Hepatic stellate cell (primary cell): ENCODE measurements around the gene UBE2E1.
"Not testable (repeated sequence)": the region's sequence is repeated elsewhere in the genome, so short reads cannot be mapped to it uniquely, and the experiment has no call there.

ENCODE experiments used
- DNase-seq: peaks from one replicate; pipeline ENCODE4 v3.0.0; 2011; ENCODE audit warnings: low spot score

UBE2E1 gene

DNA sequence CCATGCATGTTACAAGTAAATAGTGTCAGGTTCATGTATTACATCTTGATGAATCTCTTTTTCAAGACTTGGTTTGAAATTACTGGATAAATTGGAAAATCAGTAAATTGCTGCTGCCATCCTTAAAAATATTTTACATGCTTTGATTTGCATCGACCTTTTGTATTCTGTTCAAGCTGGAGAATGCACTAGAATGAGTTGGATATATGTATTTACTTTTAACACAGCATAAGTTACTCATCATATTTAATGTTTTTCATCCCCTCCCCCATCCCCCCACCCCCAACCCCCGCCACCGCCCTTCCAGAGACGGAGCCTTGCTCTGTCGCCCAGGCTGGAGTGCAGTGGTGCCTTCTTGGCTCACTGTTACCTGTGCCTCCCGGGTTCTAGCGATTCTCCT lies 16.8 kb downstream of the UBE2E1 start:
- no peak for DNase-seq

DNA sequence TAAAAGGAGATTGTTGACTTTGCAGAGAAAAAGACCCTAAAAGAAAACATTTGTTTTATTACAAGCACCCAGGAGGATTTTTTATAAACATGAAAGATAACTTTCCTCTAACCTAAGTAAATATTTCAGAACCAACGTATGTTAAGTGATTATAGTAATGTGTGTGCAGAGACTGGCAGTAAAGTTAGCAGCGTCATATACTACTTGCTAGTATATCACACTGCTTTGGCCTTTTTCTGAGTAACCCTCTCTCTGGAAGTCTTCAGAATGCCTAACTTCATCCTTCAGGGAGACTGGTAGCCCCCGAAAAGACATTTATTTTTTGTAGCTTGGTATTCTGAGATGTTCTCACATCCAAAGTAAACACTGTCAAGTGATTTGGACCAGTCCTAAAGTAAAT lies 17.9 kb downstream of the UBE2E1 start:
- no peak for DNase-seq

GRCh38 chr3:23824699-23825444 lies 19.1 kb downstream of the UBE2E1 start:
- no peak for DNase-seq

DNA sequence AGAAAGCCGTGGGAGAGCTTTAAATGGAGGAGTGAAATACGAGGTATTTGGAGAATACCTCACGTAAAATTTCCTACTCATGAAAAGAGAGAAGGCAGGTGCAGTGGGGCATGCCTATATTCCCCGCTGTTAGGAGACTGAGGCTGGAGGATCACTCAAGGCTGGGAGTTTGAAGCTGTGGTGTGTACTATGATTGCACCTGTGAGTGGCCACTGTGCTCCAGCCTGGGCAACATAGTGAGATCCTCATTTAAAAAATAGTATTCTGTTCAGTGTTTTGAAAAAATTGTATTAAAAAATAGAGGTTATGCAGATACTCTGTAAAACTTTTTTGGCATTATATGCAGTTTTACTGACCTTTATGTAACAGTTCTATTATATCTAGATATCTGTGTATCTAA lies 20.0 kb downstream of the UBE2E1 start:
- no peak for DNase-seq

- DNase-seq, result no peak
Measured at GRCh38 chr3:23826382-23827064, 20.8 kb downstream of the UBE2E1 start.

- no peak for DNase-seq
Measured at GRCh38 chr3:23829242-23829934, 23.6 kb downstream of the UBE2E1 start.

DNA sequence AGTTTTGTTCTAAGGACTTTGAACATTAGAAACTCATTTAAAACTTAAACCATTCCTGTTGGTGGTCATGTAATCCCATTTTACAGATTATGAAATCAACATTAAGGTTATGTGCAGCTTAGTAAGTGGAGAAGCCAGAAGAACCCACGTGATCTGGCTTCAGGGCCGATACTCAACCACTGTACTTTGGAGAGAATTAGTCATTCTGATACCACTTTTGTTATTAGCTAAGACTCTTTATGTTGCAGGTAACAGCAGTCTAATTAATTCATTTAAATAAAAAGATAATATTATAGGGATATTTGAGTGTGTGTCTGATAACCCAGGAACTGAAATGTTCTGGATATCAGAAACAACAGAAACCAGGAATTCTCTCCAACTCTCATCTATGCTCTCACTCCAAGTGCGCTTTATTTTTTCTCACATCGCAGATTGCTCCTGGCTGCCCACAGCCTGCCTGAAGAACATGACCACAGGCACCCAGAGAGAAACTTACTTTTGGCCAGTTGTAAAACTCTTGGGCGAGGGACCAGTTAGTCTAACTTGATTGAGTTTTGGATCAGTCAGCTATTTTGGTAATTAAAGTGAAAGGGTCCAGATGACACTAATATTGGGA lies 25.2 kb downstream of the UBE2E1 start:
- no peak for DNase-seq

- no peak for DNase-seq
Measured at GRCh38 chr3:23831517-23832394, 26.0 kb downstream of the UBE2E1 start.

DNA sequence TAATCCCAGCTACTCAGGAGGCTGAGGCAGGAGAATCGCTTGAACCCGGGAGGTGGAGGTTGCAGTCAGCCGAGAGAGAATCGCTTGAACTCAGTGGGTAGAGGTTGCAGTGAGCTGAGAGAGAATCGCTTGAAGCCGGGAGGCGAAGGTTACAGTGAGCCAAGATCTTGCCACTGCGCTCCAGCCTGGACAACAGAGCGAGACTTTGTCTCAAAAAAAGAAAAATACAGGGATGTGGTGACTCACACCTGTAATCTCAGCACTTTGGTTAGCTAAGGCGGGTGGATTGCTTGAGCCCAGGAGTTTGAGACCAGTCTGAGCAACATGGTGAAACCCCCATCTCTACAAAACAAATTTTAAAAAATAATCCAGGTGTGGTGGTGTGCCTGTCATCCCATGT lies 26.8 kb downstream of the UBE2E1 start:
- no peak for DNase-seq

- no peak for DNase-seq
Measured at GRCh38 chr3:23834082-23834870, 28.5 kb downstream of the UBE2E1 start.

DNA sequence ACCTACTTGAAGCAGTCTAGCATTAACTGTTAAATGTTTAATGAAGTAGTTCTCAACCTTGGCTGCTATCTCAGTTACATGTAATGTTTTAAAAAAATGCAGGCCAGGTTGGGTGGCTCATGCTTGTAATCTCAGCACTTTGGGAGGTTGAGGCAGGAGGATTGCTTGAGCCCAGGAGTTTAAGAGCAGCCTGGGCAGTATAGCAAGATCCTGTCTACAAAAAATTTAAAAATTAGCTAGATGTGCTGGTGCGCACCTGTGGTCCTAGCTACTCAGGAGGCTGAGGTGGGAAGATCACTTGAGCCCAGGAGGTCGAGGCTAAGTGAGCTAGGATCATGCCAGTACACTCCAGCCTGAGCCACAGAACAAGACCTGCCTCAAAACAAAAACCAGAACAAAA lies 29.3 kb downstream of the UBE2E1 start:
- DNase-seq, result no peak

GRCh38 chr3:23835802-23836201 lies 30.0 kb downstream of the UBE2E1 start:
- DNase-seq, result no peak

DNA sequence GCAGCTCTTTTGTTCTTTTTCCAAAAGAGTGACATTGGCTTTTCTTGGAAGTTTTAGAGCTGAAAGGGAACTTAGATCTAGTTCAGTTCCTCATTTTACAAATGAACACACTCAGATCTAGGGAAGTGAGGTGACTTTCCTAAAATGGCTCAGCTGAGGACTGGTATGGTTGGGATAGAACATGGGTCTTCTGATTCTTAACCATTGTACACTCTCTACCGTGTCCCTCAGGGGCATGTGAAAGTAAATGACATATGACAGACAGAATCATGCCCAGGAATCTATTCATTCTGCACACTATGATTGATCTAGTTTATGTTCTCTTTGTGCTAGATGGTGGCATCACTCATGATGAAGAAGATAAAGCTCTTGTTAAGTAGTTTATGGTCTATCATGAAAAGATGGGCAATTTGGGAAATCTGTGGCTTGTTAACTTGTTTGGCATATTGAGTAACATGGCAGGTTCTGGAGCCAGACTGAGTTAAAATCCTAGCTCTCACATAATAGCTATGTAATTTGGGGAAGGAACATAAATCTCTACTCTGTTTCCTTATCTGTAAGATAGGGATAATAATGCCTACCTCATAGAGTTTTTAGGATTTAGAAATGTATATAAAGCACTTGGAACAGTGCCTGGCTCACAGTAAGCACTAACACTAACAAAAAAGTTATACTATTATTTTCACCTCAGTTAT lies 30.9 kb downstream of the UBE2E1 start:
- DNase-seq, result no peak

DNA sequence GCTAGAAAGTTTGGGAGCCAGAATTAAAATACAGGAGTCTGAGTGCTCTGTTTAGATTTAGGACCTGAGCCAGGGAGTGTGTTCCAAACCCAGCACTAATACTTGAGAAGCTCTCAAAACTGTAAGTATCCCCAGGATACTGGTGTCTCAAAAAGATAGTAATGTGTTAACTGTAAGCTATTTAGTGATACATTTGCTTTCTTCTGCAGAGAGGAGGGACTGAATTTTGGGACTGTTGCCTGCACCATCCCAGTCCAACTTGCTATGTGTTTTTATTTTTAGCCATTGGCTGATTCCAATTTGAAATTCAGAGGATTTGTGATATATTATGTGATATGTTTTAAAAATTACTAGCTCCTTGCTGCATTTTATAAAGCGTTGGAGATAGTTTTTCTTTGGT lies 31.5 kb downstream of the UBE2E1 start:
- DNase-seq, result no peak

DNA sequence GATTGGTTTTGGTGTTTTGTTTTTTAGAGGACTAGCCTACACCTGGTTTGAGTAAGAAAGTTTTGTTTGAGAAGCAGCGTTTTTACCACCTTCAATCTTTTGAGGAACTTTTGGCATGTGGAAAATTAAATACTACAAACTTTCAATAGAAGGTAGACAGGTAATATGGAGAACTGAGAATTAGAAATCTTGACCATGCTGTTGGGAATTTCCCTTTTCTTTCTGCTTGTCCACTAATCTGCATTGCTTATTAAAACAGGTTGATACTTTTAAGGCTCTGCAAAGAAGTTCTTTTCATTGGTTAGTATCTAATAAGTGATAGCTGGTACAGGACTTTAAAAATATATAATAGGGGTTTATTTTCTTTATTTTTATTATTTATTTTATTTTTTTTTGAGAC lies 31.9 kb downstream of the UBE2E1 start:
- no peak for DNase-seq

- no peak for DNase-seq
Measured at GRCh38 chr3:23840521-23840920, 34.8 kb downstream of the UBE2E1 start.

DNA sequence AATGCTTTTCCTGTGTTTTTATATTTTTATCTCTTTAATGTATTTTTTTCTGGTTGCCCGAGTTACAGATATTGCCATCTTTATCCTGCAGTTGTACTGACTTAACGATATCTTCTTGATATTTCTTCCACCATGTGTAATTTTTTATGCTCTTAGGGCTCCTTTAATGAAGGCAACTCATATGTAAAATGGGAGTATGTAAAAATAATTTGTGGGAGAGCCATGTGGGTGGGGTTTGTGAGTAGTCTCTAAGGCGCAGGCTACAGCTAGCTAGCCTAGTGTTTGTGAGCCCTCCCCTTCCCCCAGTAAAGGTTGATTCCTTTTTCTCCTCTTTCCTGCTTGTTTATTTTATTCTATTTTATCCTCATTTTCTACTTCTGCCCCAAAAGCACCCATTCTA lies 38.1 kb downstream of the UBE2E1 start:
- no peak for DNase-seq

DNA sequence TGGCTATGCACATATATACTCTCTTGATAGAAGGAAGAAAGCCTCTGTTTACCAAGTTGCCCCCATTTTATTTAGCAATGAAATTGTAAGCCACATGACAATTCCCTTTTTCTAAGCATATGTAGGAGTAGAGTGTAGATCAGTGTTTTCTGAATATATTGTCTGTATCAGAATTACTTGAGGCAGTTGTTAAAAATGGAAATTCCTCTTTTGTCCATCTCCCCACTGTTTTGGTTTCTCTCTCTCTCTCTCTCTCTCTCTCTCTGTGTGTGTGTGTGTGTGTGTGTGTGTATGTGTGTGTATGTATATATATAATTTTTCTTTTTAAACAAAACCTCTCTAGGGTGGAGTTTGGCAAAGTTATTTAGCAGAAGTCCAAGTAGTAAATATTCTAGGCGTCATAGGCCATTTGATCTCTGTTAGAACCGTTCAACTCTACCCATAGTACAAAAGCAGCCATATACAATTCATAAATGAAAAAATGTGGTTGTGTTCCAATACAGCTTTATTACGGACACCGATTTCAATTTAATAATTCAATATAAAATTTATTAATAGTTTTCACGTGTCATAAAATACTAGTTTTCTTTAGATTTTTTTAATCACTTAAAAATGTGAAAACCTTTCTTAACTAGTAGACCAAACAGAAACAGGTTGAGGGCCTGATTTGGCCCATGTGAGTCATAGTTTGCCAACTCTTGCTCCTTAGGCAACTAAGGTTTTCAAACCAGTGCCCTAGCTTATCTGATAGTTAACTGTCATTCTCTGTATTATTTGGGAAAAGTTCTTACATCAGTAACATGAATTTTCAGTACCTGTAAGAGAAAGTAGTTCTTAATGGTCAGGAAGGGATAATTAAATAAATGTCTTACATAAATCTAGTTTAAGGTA lies 39.8 kb downstream of the UBE2E1 start:
- no peak for DNase-seq

DNA sequence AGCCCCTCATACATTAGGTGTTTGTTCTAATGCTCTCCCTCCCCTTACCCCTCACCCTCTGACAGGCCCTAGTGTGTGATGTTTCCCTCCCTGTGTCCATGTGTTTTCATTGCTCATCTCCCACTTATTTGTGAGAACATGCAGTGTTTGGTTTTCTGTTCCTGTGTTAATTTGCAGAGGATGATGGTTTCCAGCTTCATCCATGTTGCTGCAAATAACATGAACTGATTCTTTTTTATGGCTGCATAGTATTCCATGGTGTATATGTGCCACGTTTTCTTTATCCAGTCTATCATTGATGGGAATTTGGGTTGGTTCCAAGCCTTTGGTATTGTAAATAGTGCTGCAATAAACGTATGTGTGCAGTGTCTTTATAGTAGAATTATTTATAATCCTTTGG lies 43.7 kb downstream of the UBE2E1 start:
- DNase-seq, result not testable (repeated sequence)
